Peyer's patch (tissue), 4 donors: Measurements from ENCODE around the gene VSTM2B.

Experiments
- POLR2A ChIP-seq, 2 donors: fragments of 450-650 bp; IDR thresholded peaks; one replicate each; pipeline ENCODE4 v1.5.1; 2017; ENCODE audit warnings: antibody characterized with exemption in 2 of 2, mild to moderate bottlenecking in 2 of 2, moderate library complexity in 2 of 2
- TF ChIP-seq, protein P1 (sequence below), 6 experiments: fragments of 450-650 bp in 4 of 6; fragments of 200-600 bp in 2 of 6; sonication (generic) in 1 of 6; IDR thresholded peaks; one replicate each; pipeline ENCODE4 v1.5.1; 2017 to 2019; ENCODE audit warnings: antibody characterized with exemption in 6 of 6, mild to moderate bottlenecking in 3 of 6, moderate library complexity in 1 of 6

DNA sequence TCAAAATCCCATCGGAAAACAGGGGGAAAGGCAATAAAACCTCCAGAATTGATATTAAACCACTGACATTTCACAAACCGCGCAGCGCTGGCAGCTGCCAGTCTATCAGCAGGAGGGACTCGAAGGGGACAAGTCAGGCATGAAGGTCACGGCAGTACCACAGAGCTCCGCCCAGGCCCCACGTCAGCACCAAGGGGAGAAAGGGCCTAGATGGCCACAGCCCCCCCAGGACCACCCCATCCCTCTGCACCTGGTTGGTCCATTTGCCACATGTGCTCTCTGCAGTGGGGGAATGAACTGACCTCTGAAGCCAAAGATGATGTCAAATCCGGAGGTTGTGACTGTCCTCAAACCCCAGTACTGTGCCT lies 9.5 kb upstream of the VSTM2B start:
- no peak for TF ChIP-seq POLR2A (IDR thresholded peaks at IDR 0.05)
- TF ChIP-seq, protein P1, sequence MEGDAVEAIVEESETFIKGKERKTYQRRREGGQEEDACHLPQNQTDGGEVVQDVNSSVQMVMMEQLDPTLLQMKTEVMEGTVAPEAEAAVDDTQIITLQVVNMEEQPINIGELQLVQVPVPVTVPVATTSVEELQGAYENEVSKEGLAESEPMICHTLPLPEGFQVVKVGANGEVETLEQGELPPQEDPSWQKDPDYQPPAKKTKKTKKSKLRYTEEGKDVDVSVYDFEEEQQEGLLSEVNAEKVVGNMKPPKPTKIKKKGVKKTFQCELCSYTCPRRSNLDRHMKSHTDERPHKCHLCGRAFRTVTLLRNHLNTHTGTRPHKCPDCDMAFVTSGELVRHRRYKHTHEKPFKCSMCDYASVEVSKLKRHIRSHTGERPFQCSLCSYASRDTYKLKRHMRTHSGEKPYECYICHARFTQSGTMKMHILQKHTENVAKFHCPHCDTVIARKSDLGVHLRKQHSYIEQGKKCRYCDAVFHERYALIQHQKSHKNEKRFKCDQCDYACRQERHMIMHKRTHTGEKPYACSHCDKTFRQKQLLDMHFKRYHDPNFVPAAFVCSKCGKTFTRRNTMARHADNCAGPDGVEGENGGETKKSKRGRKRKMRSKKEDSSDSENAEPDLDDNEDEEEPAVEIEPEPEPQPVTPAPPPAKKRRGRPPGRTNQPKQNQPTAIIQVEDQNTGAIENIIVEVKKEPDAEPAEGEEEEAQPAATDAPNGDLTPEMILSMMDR (IDR thresholded peaks at IDR 0.05) = no peak
